ENCODE results near the gene USE1.

DNA sequence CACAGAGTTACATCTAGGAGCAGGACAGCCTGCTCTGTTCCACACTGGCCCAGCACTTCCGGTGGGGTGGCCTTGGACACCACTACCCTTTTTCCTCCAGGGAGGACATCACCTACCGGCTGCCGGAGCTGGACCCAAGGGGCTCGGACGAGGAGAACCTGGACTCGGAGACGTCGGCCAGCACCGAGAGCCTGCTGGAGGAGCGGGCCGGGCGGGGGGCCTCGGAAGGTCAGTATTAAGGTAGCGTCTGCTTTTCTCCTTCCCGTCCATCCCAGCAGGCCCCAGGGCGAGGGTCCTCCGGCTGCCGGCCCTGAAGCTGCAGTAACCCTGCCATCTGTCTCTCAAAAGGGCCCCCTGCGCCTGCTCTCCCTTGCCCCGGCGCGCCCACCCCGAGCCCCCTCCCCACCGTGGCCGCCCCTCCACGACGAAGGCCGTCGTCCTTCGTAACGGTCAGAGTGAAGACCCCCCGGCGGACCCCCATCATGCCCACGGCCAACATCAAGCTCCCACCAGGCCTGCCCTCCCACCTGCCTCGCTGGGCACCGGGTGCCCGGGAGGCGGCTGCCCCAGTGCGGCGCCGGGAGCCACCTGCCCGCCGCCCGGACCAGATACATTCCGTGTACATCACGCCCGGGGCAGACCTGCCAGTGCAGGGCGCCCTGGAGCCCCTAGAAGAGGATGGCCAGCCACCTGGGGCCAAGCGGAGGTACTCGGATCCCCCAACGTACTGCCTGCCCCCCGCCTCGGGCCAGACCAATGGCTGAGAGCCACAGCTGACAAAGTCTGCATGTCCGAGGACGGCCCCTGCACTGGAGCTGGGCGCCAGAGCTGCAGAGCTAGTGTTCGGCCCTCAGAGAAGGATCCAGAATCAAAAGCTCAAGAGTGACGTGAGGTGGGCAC, 3.4 kb upstream of the USE1 start:
- TF ChIP-seq TAF1 (conservative IDR thresholded peaks at IDR 0.05): no peak
- no peak for TF ChIP-seq HNF4A (conservative IDR thresholded peaks at IDR 0.05)
- TF ChIP-seq GABPA (IDR thresholded peaks at IDR 0.05 in 1 of 2, conservative IDR thresholded peaks at IDR 0.05 in 1 of 2): no peak
- TF ChIP-seq, protein P1, sequence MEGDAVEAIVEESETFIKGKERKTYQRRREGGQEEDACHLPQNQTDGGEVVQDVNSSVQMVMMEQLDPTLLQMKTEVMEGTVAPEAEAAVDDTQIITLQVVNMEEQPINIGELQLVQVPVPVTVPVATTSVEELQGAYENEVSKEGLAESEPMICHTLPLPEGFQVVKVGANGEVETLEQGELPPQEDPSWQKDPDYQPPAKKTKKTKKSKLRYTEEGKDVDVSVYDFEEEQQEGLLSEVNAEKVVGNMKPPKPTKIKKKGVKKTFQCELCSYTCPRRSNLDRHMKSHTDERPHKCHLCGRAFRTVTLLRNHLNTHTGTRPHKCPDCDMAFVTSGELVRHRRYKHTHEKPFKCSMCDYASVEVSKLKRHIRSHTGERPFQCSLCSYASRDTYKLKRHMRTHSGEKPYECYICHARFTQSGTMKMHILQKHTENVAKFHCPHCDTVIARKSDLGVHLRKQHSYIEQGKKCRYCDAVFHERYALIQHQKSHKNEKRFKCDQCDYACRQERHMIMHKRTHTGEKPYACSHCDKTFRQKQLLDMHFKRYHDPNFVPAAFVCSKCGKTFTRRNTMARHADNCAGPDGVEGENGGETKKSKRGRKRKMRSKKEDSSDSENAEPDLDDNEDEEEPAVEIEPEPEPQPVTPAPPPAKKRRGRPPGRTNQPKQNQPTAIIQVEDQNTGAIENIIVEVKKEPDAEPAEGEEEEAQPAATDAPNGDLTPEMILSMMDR (IDR thresholded peaks at IDR 0.05; ENCODE audit: low read depth, low read length, missing input control): no peak
- no peak for TF ChIP-seq RAD21 (IDR thresholded peaks at IDR 0.05)
- TF ChIP-seq EGR1 (IDR thresholded peaks at IDR 0.05; ENCODE audit: low read depth in 2 of 2): no peak
- TF ChIP-seq JUND (IDR thresholded peaks at IDR 0.05): no peak
- TF ChIP-seq, protein P2, sequence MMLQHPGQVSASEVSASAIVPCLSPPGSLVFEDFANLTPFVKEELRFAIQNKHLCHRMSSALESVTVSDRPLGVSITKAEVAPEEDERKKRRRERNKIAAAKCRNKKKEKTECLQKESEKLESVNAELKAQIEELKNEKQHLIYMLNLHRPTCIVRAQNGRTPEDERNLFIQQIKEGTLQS (IDR thresholded peaks at IDR 0.05): no peak
- no peak for TF ChIP-seq RXRA (IDR thresholded peaks at IDR 0.05)
